H1 (cell line): Measurements from ENCODE around the gene AMH. TPM values are rescaled to one million over a fixed set of nuclear protein-coding genes. Genes with fewer than 3 reads are reported as not detected.

Source experiments
- CTCF ChIA-PET: fragments of 300-600 bp; sonication (Branson Sonifier 250); formaldehyde crosslinking; loops from one replicate; lab custom pipeline; 2021; ENCODE audit not compliant: partially characterized antibody; lab: Charles Lee
- POLR2A ChIA-PET: fragments of 300-600 bp; sonication (Branson Sonifier 250); formaldehyde crosslinking; loops from one replicate; lab custom pipeline; 2021; ENCODE audit warnings: inconsistent platforms; ENCODE audit not compliant: partially characterized antibody; lab: Charles Lee
- DNase-seq, 2 experiments: peaks; one replicate each; pipeline versions ENCODE4 v3.0.0 to v3.0.0-alpha.2; 2010 to 2022; ENCODE audit warnings: low spot score in 2 of 2, low read depth in 1 of 2, mixed read lengths in 1 of 2
- FAIRE-seq: peaks from 2 replicates; lab custom pipeline; 2011; peaks lifted over from hg19 to GRCh38; lab: Jason Lieb, UNC
- H2AFZ ChIP-seq: 2 replicates; pipeline ENCODE4 v1.8.1; 2012; ENCODE audit warnings: low read length, inconsistent platforms
- H2AK5ac ChIP-seq: 2 replicates; pipeline ENCODE4 v1.6.1; 2013; ENCODE audit warnings: low read depth, low read length
- H2BK120ac ChIP-seq: replicated peaks from 2 replicates; pipeline ENCODE3; 2013; ENCODE audit warnings: low read depth, low read length, inconsistent platforms
- H2BK12ac ChIP-seq: 2 replicates; pipeline ENCODE4 v1.6.1; 2013; ENCODE audit warnings: low read depth, low read length
- H2BK15ac ChIP-seq: 2 replicates; pipeline ENCODE4 v1.6.1; 2013; ENCODE audit warnings: low read length
- H2BK20ac ChIP-seq: 2 replicates; pipeline ENCODE4 v1.6.1; 2013; ENCODE audit warnings: low read length
- H2BK5ac ChIP-seq: 2 replicates; pipeline ENCODE4 v1.6.1; 2013; ENCODE audit warnings: low read depth, low read length
- H3K14ac ChIP-seq: 2 replicates; pipeline ENCODE4 v1.6.1; 2013; ENCODE audit warnings: inconsistent platforms; ENCODE audit not compliant: insufficient read length
- H3K18ac ChIP-seq: 2 replicates; pipeline ENCODE4 v1.6.1; 2013; ENCODE audit warnings: low read length; ENCODE audit errors: extremely low read depth
- H3K23ac ChIP-seq: 2 replicates; pipeline ENCODE4 v1.6.1; 2013; ENCODE audit warnings: inconsistent platforms; ENCODE audit not compliant: insufficient read length
- H3K23me2 ChIP-seq: 2 replicates; pipeline ENCODE4 v1.6.1; 2013; ENCODE audit warnings: low read depth, low read length
- H3K27ac ChIP-seq: 2 replicates; pipeline ENCODE4 v1.6.1; 2011; ENCODE audit warnings: low read depth, low read length, inconsistent platforms
- H3K27me3 ChIP-seq, 4 experiments: replicated peaks in 1 of 4; 1 replicate in 1 of 4; 2 replicates in 3 of 4; pipeline versions ENCODE4 v1.6.1 to v1.8.1; 2011 to 2013; ENCODE audit warnings: low read length in 3 of 4, mild to moderate bottlenecking in 3 of 4, inconsistent platforms in 2 of 4, mixed read lengths in 2 of 4, moderate library complexity in 1 of 4; ENCODE audit not compliant: control insufficient read depth in 3 of 4, insufficient read depth in 3 of 4; ENCODE audit errors: extremely low read depth in 1 of 4
- H3K36me3 ChIP-seq, 4 experiments: 2 replicates each; pipeline versions ENCODE4 v1.6.1 to v1.8.1; 2011 to 2013; ENCODE audit warnings: mild to moderate bottlenecking in 4 of 4, low read length in 3 of 4, moderate library complexity in 2 of 4, control low read depth in 1 of 4, inconsistent platforms in 1 of 4; ENCODE audit not compliant: insufficient read depth in 4 of 4, control insufficient read depth in 2 of 4
- H3K4ac ChIP-seq: replicated peaks from 2 replicates; pipeline ENCODE3; 2013; ENCODE audit warnings: low read length, low read depth, mixed read lengths, inconsistent platforms; ENCODE audit not compliant: insufficient read length
- H3K4me1 ChIP-seq, 4 experiments: replicated peaks in 1 of 4; 1 replicate in 1 of 4; 2 replicates in 3 of 4; pipeline versions ENCODE4 v1.6.1 to v1.8.1; 2011 to 2013; ENCODE audit warnings: low read length in 3 of 4, inconsistent platforms in 2 of 4, mixed read lengths in 1 of 4; ENCODE audit not compliant: insufficient read depth in 4 of 4, control insufficient read depth in 3 of 4
- H3K4me2 ChIP-seq, 2 experiments: 2 replicates each; pipeline versions ENCODE4 v1.6.1 to v1.8.1; 2011 to 2013; ENCODE audit warnings: low read depth in 2 of 2, low read length in 2 of 2, control low read depth in 1 of 2, inconsistent platforms in 1 of 2, mild to moderate bottlenecking in 1 of 2; ENCODE audit not compliant: insufficient read depth in 1 of 2
- H3K4me3 ChIP-seq, 4 experiments: fragments of 200-600, 300-600 bp in 1 of 4; sonication (generic), shearing (Covaris generic), sonication (Bioruptor Twin) in 1 of 4; 2 replicates each; pipeline versions ENCODE4 v1.5.1 to v1.8.1; 2011 to 2016; ENCODE audit warnings: low read length in 4 of 4, low read depth in 3 of 4, control low read depth in 2 of 4, inconsistent platforms in 2 of 4, mild to moderate bottlenecking in 2 of 4, mixed read lengths in 1 of 4, moderate library complexity in 1 of 4; ENCODE audit not compliant: insufficient read depth in 2 of 4; ENCODE audit errors: extremely low read depth in 1 of 4
- H3K56ac ChIP-seq: replicated peaks from 2 replicates; pipeline ENCODE3; 2013; ENCODE audit warnings: low read depth, mild to moderate bottlenecking, mixed read lengths, low read length, inconsistent platforms; ENCODE audit not compliant: insufficient read length
- H3K79me1 ChIP-seq: 2 replicates; pipeline ENCODE4 v1.6.1; 2013; ENCODE audit warnings: low read depth, low read length, control low read depth
- H3K79me2 ChIP-seq, 2 experiments: 2 replicates each; pipeline versions ENCODE4 v1.6.1 to v1.8.1; 2012 to 2013; ENCODE audit warnings: low read length in 2 of 2, mild to moderate bottlenecking in 2 of 2, inconsistent platforms in 1 of 2; ENCODE audit not compliant: insufficient read depth in 2 of 2, control insufficient read depth in 1 of 2
- H3K9ac ChIP-seq, 4 experiments: replicated peaks in 1 of 4; 1 replicate in 1 of 4; 2 replicates in 3 of 4; pipeline versions ENCODE4 v1.6.1 to v1.8.1; 2011 to 2013; ENCODE audit warnings: low read depth in 3 of 4, low read length in 3 of 4, control low read depth in 2 of 4, mild to moderate bottlenecking in 2 of 4, moderate library complexity in 2 of 4, inconsistent platforms in 1 of 4; ENCODE audit errors: extremely low read depth in 1 of 4
- H3K9me3 ChIP-seq, 2 experiments: 2 replicates each; pipeline versions ENCODE4 v1.6.1 to v1.8.1; 2012 to 2013; ENCODE audit warnings: mild to moderate bottlenecking in 2 of 2, moderate library complexity in 2 of 2, control low read depth in 1 of 2, inconsistent platforms in 1 of 2, low read depth in 1 of 2, low read length in 1 of 2, mixed read lengths in 1 of 2; ENCODE audit not compliant: insufficient read depth in 2 of 2
- H4K20me1 ChIP-seq, 2 experiments: replicated peaks in 1 of 2; 2 replicates each; pipeline versions ENCODE3 to v1.8.1; 2011 to 2013; ENCODE audit warnings: inconsistent platforms in 2 of 2, low read length in 2 of 2, mild to moderate bottlenecking in 1 of 2; ENCODE audit not compliant: insufficient read depth in 2 of 2, control insufficient read depth in 1 of 2
- H4K5ac ChIP-seq: 2 replicates; pipeline ENCODE4 v1.6.1; 2013; ENCODE audit warnings: low read length, low read depth, mixed read lengths, inconsistent platforms; ENCODE audit not compliant: insufficient read length
- H4K8ac ChIP-seq: 2 replicates; pipeline ENCODE4 v1.8.0; 2013; ENCODE audit warnings: mild to moderate bottlenecking, moderate library complexity, low read length, inconsistent platforms; ENCODE audit not compliant: insufficient read depth; ENCODE audit errors: extremely low read depth
- H4K91ac ChIP-seq: replicated peaks from 2 replicates; pipeline ENCODE3; 2013; ENCODE audit warnings: low read length, mixed read lengths, inconsistent platforms; ENCODE audit not compliant: insufficient read length
- ATF3 ChIP-seq: IDR thresholded peaks from 2 replicates; pipeline ENCODE4 v1.6.1; 2011; ENCODE audit warnings: low read depth, mild to moderate bottlenecking, low read length; ENCODE audit not compliant: insufficient read depth
- CTBP2 ChIP-seq: IDR thresholded peaks from 2 replicates; pipeline ENCODE4 v1.7.0; 2011; ENCODE audit warnings: borderline replicate concordance, mild to moderate bottlenecking, moderate library complexity, mixed read lengths, low read length; ENCODE audit not compliant: insufficient read depth, insufficient read length
- EP300 ChIP-seq, 2 experiments: IDR thresholded peaks; 1 replicate in 1 of 2; 2 replicates in 1 of 2; pipeline ENCODE4 v1.6.1; 2011 to 2012; ENCODE audit warnings: low read depth in 2 of 2, low read length in 2 of 2, mild to moderate bottlenecking in 2 of 2, borderline replicate concordance in 1 of 2, inconsistent platforms in 1 of 2, moderate library complexity in 1 of 2
- HDAC6 ChIP-seq: IDR thresholded peaks from one replicate; pipeline ENCODE4 v1.7.1; 2012; ENCODE audit warnings: low read depth, mild to moderate bottlenecking, inconsistent platforms, low read length, moderate library complexity
- JUND ChIP-seq: IDR thresholded peaks from 2 replicates; pipeline ENCODE4 v1.6.1; 2011; ENCODE audit warnings: mild to moderate bottlenecking, improper control_type of control experiment, low read length
- KDM1A ChIP-seq: fragments of 200-600, 300-600 bp; sonication (generic); IDR thresholded peaks from 2 replicates; pipeline ENCODE4 v1.7.1; 2016; ENCODE audit warnings: mild to moderate bottlenecking, low read length, borderline replicate concordance
- KDM4A ChIP-seq: IDR thresholded peaks from one replicate; pipeline ENCODE4 v1.7.1; 2012; ENCODE audit warnings: low read depth, mild to moderate bottlenecking, moderate library complexity, low read length, inconsistent platforms; ENCODE audit not compliant: severe bottlenecking
- KDM5A ChIP-seq: fragments of 200-600 bp; IDR thresholded peaks from 2 replicates; pipeline ENCODE4 v1.7.1; 2012; ENCODE audit warnings: mild to moderate bottlenecking, low read length, inconsistent platforms, mixed read lengths
- POU5F1 ChIP-seq: IDR thresholded peaks from 2 replicates; pipeline ENCODE4 v1.6.1; 2011; ENCODE audit warnings: low read depth, mild to moderate bottlenecking, low read length, moderate library complexity
- SP1 ChIP-seq: IDR thresholded peaks from 2 replicates; pipeline ENCODE4 v1.6.1; 2011; ENCODE audit warnings: low read depth, low read length
- TAF7 ChIP-seq: optimal IDR thresholded peaks from 2 replicates; pipeline ENCODE3; 2011; ENCODE audit warnings: low read depth, mild to moderate bottlenecking, inconsistent platforms, low read length, moderate library complexity, borderline replicate concordance
- TBP ChIP-seq: IDR thresholded peaks from 2 replicates; pipeline ENCODE4 v1.6.1; 2011; ENCODE audit warnings: low read depth, low read length, improper control_type of control experiment
- WGBS, 2 experiments: shearing (Covaris generic) in 1 of 2; methylation state at CpG; one replicate each; pipeline versions ENCODE4 v1.1.6 to v1.1.7; 2013 to 2015; ENCODE audit warnings: low lambda C conversion rate in 2 of 2, mixed read lengths in 2 of 2, inconsistent platforms in 1 of 2, low coverage in 1 of 2, missing lambda C conversion rate in 1 of 2; ENCODE audit not compliant: insufficient replicate concordance in 2 of 2, insufficient coverage in 1 of 2, insufficient read length in 1 of 2; ENCODE audit errors: extremely low coverage in 1 of 2, missing lambda C conversion rate in 1 of 2; 5-methylcytosine and 5-hydroxymethylcytosine counted together
- polyA plus RNA-seq, 7 experiments: library from polyadenylated mRNA; depleted of rRNA in 3 of 7; stranded (reverse) in 5 of 7; unstranded in 2 of 7; fragments of >200 nt in 5 of 7; fragments of 200-250 nt in 2 of 7; gene quantifications; 1 replicate in 5 of 7; 2 replicates in 1 of 7; 4 replicates in 1 of 7; pipeline versions ENCODE4 v1.2.1 to v1.2.3, GENCODE V29; 2011 to 2013; ENCODE audit warnings: missing spikeins in 2 of 7, mixed read lengths in 2 of 7
- total RNA-seq: library from RNA; stranded (reverse); fragmentation: NEBNext Ultra II Directional; extraction: Animal tissue kit (Norgen Biotek cat#: 25700); gene quantifications from 2 replicates; pipeline ENCODE4 v1.2.1, GENCODE V29; 2021

AMH gene
- total and polyA plus RNA-seq, 2 of the 8 experiments (the other 6 are each of a cell fraction or from before 2014, with no cell fraction given), result 10.5 to 15.4 TPM

- Histone ChIP-seq H4K8ac (no peak overlapping the region), H2AK5ac (no peak overlapping the region), H3K27me3 (peaks cover 28 to 36% (median 33%) of the 10 kb centered on the region in 4 experiments), H3K18ac (no peak overlapping the region), H3K79me2 (no peaks in the 10 kb centered on the region), H4K5ac (no peak overlapping the region), H3K23ac (no peak overlapping the region), H2BK15ac (no peak overlapping the region), H2BK120ac (no peak overlapping the region), H3K23me2 (peaks cover 10% of the 10 kb centered on the region; the same call in 1 of the 2 replicates), H2BK20ac (no peak overlapping the region), H2BK5ac (no peak overlapping the region), H2AFZ (no peak overlapping the region), H3K56ac (no peak overlapping the region), H4K91ac (no peak overlapping the region), H3K4me3 (no peak overlapping the region), H3K79me1 (no peaks in the 10 kb centered on the region), H3K27ac (no peak overlapping the region), H3K4me2 (no peak overlapping the region), H3K14ac (no peak overlapping the region), H4K20me1 (peaks cover 0 to 3% of the 10 kb centered on the region in 2 experiments), H3K9me3 (no peaks in the 10 kb centered on the region), H3K9ac (no peak overlapping the region), H3K4me1 (peaks cover 0 to 18% (median 10%) of the 10 kb centered on the region in 4 experiments; a peak in 5 of 7 replicates), H3K4ac (no peak overlapping the region), H2BK12ac (no peak overlapping the region), H3K36me3 (peaks cover 0 to 6% (median 0%) of the 10 kb centered on the region in 4 experiments; a peak in 1 of 8 replicates)
- FAIRE-seq (no peak), DNase-seq (no peak)
- ChIA-PET POLR2A (interaction anchor here (1.1 to 3.9 kb wide), 12 partner anchors 8 to 181 kb away, joined by 3 to 16 read pairs (median 4); partner anchors contain the start of genes GADD45B, LINGO3 and PEAK3), CTCF (interaction anchor here (1.3 to 3.3 kb wide), 4 partner anchors 19 to 342 kb away, joined by 3 to 23 read pairs (median 12); no protein-coding TSS in a partner anchor)
- WGBS, 2 experiments, result 79% methylated on average over 23 of the region's 26 CpGs; no CpG with 5 or more reads in 1 of the 2 experiments
- TF ChIP-seq KDM5A, result no peak
- no peak for TF ChIP-seq EP300 (IDR thresholded peaks at IDR 0.05; ENCODE audit: borderline replicate concordance in 1 of 2, low read depth in 2 of 2, low read length in 2 of 2)
- TF ChIP-seq TBP, result no peak
- TF ChIP-seq CTBP2, result no peak
- TF ChIP-seq HDAC6, result no peak
- no peak for TF ChIP-seq POU5F1
- TF ChIP-seq ATF3, result no peak
- TF ChIP-seq JUND, result no peak
- no peak for TF ChIP-seq TAF7
- TF ChIP-seq KDM1A, result no peak
- TF ChIP-seq SP1, result no peak
- TF ChIP-seq KDM4A, result no peak
These were observed 45.7 kb downstream of the AMH start for GRCh38 chr19:2294687-2295335.
